Stomach smooth muscle (tissue), 2 donors: ENCODE data around the gene CRACDL.

Experiments
- H3K27ac ChIP-seq: one replicate; pipeline ENCODE4 v1.7.0; 2013; ENCODE audit warnings: mild to moderate bottlenecking, low read length, inconsistent platforms
- H3K27me3 ChIP-seq, 2 donors: one replicate each; pipeline ENCODE4 v1.7.0; 2013; ENCODE audit warnings: low read length in 2 of 2; ENCODE audit not compliant: insufficient read depth in 2 of 2, control insufficient read depth in 1 of 2
- H3K36me3 ChIP-seq, 2 donors: one replicate each; pipeline ENCODE4 v1.7.0; 2013; ENCODE audit warnings: low read length in 2 of 2; ENCODE audit not compliant: control insufficient read depth in 2 of 2, insufficient read depth in 2 of 2
- H3K4me1 ChIP-seq: one replicate; pipeline ENCODE4 v1.7.0; 2013; ENCODE audit warnings: low read length; ENCODE audit not compliant: control insufficient read depth, insufficient read depth
- H3K4me3 ChIP-seq, 2 donors: one replicate each; pipeline ENCODE4 v1.7.0; 2013; ENCODE audit warnings: low read length in 2 of 2
- H3K9ac ChIP-seq, 2 donors: one replicate each; pipeline ENCODE4 v1.7.0; 2013; ENCODE audit warnings: low read length in 2 of 2, mild to moderate bottlenecking in 1 of 2
- H3K9me3 ChIP-seq, 2 donors: one replicate each; pipeline ENCODE4 v1.7.0; 2013; ENCODE audit warnings: low read length in 2 of 2; ENCODE audit not compliant: control insufficient read depth in 2 of 2
- donor health status: healthy.
- donor health status: Pancreatic carcinoma.

The CRACDL gene

DNA sequence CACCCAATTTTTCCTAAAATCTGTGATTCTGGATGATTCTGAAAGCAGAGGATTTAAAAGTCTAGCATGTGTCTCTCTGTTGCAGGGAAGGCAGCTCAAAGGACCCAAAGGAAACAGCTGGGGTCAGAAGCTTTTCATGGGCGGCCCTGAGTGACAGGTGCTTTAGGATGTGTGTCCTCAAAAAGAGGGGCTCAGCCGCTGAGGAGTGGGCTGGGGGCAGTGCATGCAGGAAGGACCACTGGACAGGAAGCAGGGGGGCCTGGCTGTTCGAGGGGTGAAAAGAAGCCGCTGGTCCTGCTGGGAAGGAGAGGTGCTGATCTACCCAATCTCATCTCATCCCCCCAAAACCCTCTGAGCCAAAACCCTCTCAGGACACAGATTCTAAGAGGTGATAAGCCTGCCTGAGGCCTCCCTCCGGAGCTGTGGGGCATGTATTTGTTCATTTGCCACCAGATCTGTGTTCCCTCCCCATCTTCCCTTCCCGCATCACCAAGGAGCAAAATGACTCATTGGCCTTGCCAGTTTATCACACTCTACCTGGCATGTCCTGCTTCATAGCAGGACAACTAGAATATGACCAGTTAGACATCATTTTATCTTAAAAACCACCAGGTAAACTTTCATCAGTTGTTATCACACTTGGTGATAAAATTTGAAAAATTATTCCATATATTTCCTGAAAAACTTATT, 106.3 kb downstream of the CRACDL start:
- Histone ChIP-seq H3K27ac (no peak overlapping the region), H3K36me3 (no peaks in the 10 kb centered on the region), H3K9me3 (no peaks in the 10 kb centered on the region), H3K4me1 (peaks cover 2% of the 10 kb centered on the region), H3K4me3 (no peak overlapping the region), H3K27me3 (no peaks in the 10 kb centered on the region), H3K9ac (no peak overlapping the region)

- Histone ChIP-seq H3K27ac (no peak overlapping the region), H3K4me1 (peaks cover 2% of the 10 kb centered on the region), H3K27me3 (no peaks in the 10 kb centered on the region), H3K4me3 (no peak overlapping the region), H3K36me3 (no peaks in the 10 kb centered on the region), H3K9me3 (no peaks in the 10 kb centered on the region), H3K9ac (no peak overlapping the region)
These were observed 107.1 kb downstream of the CRACDL start for GRCh38 chr2:98828793-98829371.

DNA sequence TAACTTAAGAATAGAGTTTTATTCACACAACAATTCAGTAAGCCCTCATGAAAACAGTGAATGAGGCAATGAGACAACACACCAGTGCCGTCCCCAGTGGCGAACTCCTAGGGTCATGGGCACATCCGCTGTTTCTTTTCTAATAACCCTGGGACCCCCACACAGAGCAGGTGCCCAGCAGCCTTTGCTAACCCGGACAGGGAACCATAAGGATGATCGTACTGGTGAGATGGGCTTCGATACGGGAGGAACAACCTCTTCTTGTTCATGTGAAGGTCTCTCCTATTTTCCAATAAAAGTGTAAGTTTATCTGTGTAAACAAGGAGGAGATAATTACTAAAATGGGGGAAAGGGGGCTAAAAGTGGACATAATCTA, 107.7 kb downstream of the CRACDL start:
- no peaks in the 10 kb centered on the region for H3K9me3 ChIP-seq
- no peak overlapping the region for H3K4me3 ChIP-seq
- H3K27me3 ChIP-seq, result no peaks in the 10 kb centered on the region
- H3K36me3 ChIP-seq, result no peaks in the 10 kb centered on the region
- no peak overlapping the region for H3K27ac ChIP-seq
- peaks cover 6% of the 10 kb centered on the region for H3K4me1 ChIP-seq
- H3K9ac ChIP-seq, result no peak overlapping the region

- no peak overlapping the region for H3K4me3 ChIP-seq
- H3K27ac ChIP-seq, result no peak overlapping the region
- no peaks in the 10 kb centered on the region for H3K36me3 ChIP-seq
- peaks cover 6% of the 10 kb centered on the region for H3K4me1 ChIP-seq
- H3K27me3 ChIP-seq, result no peaks in the 10 kb centered on the region
- H3K9me3 ChIP-seq, result no peaks in the 10 kb centered on the region
- H3K9ac ChIP-seq, result no peak overlapping the region
These were observed 108.2 kb downstream of the CRACDL start for GRCh38 chr2:98827625-98828368.

- Histone ChIP-seq H3K27me3 (peaks cover 0 to 6% of the 10 kb centered on the region in 2 donors), H3K4me1 (peaks cover 6% of the 10 kb centered on the region), H3K4me3 (no peak overlapping the region), H3K36me3 (no peaks in the 10 kb centered on the region), H3K9ac (no peak overlapping the region), H3K27ac (no peak overlapping the region), H3K9me3 (no peaks in the 10 kb centered on the region)
These were observed 109.2 kb downstream of the CRACDL start for GRCh38 chr2:98826856-98827255.

- Histone ChIP-seq H3K27me3 (peaks cover 0 to 7% of the 10 kb centered on the region in 2 donors), H3K9ac (no peak overlapping the region), H3K9me3 (no peaks in the 10 kb centered on the region), H3K4me3 (no peak overlapping the region), H3K27ac (no peak overlapping the region), H3K36me3 (no peaks in the 10 kb centered on the region), H3K4me1 (peaks cover 6% of the 10 kb centered on the region)
These were observed 110.2 kb downstream of the CRACDL start for GRCh38 chr2:98825858-98826257.

DNA sequence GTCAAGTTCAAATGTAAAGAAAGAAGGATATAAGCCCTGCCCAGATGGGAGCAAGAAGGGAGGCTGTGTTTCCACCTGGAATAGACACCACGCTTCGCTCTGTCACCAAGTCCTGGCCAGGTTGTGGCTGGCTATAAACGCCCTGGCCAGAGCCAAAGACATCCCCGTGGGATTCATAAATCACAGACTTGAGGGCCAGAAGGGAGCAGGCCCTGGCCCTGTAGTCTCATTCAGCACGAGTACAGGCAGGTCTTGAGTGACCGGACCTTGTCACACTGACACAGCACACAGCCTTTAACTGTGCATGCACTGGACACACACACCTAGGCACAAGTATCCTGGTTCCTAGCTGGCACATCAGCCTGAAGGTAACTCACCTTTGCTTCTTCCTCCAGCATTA, 110.6 kb downstream of the CRACDL start:
- H3K4me1 ChIP-seq, result peaks cover 6% of the 10 kb centered on the region
- no peak overlapping the region for H3K27ac ChIP-seq
- H3K9ac ChIP-seq, result no peak overlapping the region
- H3K9me3 ChIP-seq, result no peaks in the 10 kb centered on the region
- H3K4me3 ChIP-seq, result no peak overlapping the region
- H3K27me3 ChIP-seq, result peaks cover 0 to 7% of the 10 kb centered on the region in 2 donors
- no peaks in the 10 kb centered on the region for H3K36me3 ChIP-seq

DNA sequence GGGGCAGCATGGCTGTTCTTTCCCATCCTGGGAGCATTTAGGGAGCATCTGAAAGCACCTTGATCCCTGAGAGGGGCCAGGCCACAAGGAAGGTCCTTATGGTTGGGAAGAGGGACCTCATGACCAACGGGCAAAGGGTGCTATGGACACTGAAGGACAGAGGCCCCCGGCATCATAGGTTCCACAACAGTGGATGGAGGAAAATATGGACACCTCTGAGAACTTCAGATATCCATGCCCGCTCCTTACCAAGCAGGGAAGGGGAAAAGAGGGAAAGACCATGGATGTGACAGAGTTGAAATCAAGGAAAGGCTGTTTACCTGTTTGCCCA, 111.0 kb downstream of the CRACDL start:
- peaks cover 6% of the 10 kb centered on the region for H3K4me1 ChIP-seq
- H3K27me3 ChIP-seq, result peaks cover 0 to 7% of the 10 kb centered on the region in 2 donors
- no peaks in the 10 kb centered on the region for H3K9me3 ChIP-seq
- H3K27ac ChIP-seq, result no peak overlapping the region
- H3K4me3 ChIP-seq, result no peak overlapping the region
- H3K36me3 ChIP-seq, result no peaks in the 10 kb centered on the region
- no peak overlapping the region for H3K9ac ChIP-seq

DNA sequence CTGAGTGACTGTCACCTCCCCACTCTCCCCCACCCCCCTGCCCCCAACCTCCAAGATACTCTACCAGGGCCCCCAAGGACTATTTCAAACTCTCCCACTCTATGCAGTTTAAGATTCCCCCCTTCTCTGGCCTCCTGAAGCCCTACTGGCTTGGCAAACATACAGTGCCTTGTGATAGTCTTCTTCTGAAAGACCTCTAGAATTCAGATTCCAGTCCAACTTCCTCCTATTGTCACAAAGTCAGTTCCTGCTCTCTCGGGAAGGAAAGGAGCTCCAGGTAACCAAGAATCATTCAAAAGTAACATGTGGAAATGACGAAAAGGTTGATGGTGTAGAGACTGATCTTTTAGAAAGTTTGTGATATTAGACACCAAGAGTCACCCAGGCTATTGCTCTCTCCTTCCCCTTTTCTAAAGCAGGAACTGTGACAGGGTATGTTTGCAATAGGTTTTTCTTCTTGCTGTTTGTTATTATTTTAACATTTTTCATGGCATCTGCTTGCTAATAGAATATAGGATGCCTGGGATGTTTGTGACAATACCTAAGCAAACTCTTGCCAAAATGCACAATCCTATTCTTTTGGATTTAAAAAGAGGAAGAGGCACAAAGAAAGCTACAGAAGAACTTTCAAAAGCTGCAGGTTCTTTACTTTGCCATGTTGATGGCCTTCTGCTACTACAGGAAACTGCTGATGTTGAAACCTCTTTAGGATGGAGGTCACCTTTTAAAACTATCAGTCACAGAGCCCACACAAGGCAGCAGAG, 111.6 kb downstream of the CRACDL start:
- Histone ChIP-seq H3K9me3 (no peaks in the 10 kb centered on the region), H3K4me3 (no peak overlapping the region), H3K4me1 (peaks cover 6% of the 10 kb centered on the region), H3K36me3 (no peaks in the 10 kb centered on the region), H3K27ac (no peak overlapping the region), H3K9ac (no peak overlapping the region), H3K27me3 (peaks cover 0 to 7% of the 10 kb centered on the region in 2 donors)

- H3K27ac ChIP-seq, result no peak overlapping the region
These were observed 112.5 kb downstream of the CRACDL start for GRCh38 chr2:98823196-98824170.

More at GRCh38 chr2:98823196-98824170, 112.5 kb downstream of the CRACDL start:
- Histone ChIP-seq H3K36me3 (no peaks in the 10 kb centered on the region), H3K9ac (no peak overlapping the region), H3K4me1 (peaks cover 6% of the 10 kb centered on the region), H3K27me3 (peaks cover 0 to 7% of the 10 kb centered on the region in 2 donors), H3K9me3 (no peaks in the 10 kb centered on the region), H3K4me3 (peak overlapping the region in 1 of 2 donors; percentile 69)
